ENCODE results near the gene IFT88. TPM values are rescaled to one million over a fixed set of nuclear protein-coding genes. Genes with fewer than 3 reads are reported as not detected.

Gene IFT88
- total and polyA plus RNA-seq, 9 of the 15 experiments (the other 6 are each of a cell fraction or from before 2014, with no cell fraction given) = 8.3 to 13.5 (median 10.0) TPM

DNA sequence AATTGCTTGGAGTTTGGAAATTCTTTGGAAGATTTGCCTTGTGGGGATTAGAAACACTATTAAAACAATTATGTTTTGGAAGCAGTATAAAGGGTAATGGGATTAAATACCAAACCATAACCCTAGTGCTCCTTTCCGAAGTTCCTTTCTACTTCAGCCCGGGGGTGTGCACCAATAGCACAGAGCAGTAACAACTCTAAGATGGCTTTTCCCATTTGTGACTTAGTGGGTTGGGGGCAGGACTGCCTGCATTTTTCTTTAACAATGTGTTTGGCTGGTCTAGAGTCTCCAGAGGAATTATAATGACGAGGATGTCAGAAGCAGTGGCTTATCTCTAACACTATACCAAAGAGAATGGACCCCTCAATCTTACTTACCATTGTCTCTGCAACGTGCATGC lies 124.7 kb downstream of the IFT88 start:
- no peak overlapping the region for H3K9ac ChIP-seq (ENCODE audit: insufficient read depth in 1 of 2, low read depth in 2 of 2, low read length in 2 of 2)
- ATAC-seq (no peak), DNase-seq (ENCODE audit: extremely low read depth in 1 of 4, low spot score in 3 of 4) (no peak), FAIRE-seq (no peak)
- no peaks in the 10 kb centered on the region for H4K20me1 ChIP-seq (replicated peaks; ENCODE audit: control insufficient read depth, insufficient read depth, low read length)
- H3K9me1 ChIP-seq (ENCODE audit: control insufficient read depth, insufficient read depth, low read length) = no peaks in the 10 kb centered on the region
- H3K36me3 ChIP-seq (ENCODE audit: control insufficient read depth, insufficient read depth, low read length) = no peaks in the 10 kb centered on the region
- WGBS (ENCODE audit: insufficient coverage, low coverage, missing lambda C conversion rate) = 26% methylated on average over 4 of the region's 4 CpGs
- no peak overlapping the region for H3K4me3 ChIP-seq
- intact Hi-C loops (cut with micrococcal nuclease) (no loop called here), in situ Hi-C loops (cut with MboI) (no loop called here)
- no peak overlapping the region for H3K4me2 ChIP-seq (ENCODE audit: insufficient read depth, low read length)
- TF ChIP-seq NR3C1 (CRISPR knock-in tag; IDR thresholded peaks at IDR 0.05) = no peak
- TF ChIP-seq, protein P1, sequence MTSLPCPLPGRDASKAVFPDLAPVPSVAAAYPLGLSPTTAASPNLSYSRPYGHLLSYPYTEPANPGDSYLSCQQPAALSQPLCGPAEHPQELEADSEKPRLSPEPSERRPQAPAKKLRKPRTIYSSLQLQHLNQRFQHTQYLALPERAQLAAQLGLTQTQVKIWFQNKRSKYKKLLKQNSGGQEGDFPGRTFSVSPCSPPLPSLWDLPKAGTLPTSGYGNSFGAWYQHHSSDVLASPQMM (CRISPR knock-in tag; IDR thresholded peaks at IDR 0.05) = no peak
- TF ChIP-seq SOX6 (IDR thresholded peaks at IDR 0.05) = no peak
- TF ChIP-seq ZNF561 (CRISPR knock-in tag; conservative IDR thresholded peaks at IDR 0.05) = no peak
- TF ChIP-seq, protein P2, sequence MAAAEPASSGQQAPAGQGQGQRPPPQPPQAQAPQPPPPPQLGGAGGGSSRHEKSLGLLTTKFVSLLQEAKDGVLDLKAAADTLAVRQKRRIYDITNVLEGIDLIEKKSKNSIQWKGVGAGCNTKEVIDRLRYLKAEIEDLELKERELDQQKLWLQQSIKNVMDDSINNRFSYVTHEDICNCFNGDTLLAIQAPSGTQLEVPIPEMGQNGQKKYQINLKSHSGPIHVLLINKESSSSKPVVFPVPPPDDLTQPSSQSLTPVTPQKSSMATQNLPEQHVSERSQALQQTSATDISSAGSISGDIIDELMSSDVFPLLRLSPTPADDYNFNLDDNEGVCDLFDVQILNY (CRISPR knock-in tag; IDR thresholded peaks at IDR 0.05) = no peak
- no peak for TF ChIP-seq ETV1 (tag; conservative IDR thresholded peaks at IDR 0.05; ENCODE audit: low read depth)
- TF ChIP-seq POLR2A (conservative IDR thresholded peaks at IDR 0.05) = no peak
- TF ChIP-seq HDAC1 (IDR thresholded peaks at IDR 0.05) = no peak
- TF ChIP-seq SUPT5H (IDR thresholded peaks at IDR 0.05) = no peak
- no peak for TF ChIP-seq EZH2 (IDR thresholded peaks at IDR 0.05; ENCODE audit: borderline replicate concordance, low read depth, low read length)
- TF ChIP-seq EP400 (IDR thresholded peaks at IDR 0.05) = no peak
- no peak for TF ChIP-seq FOXK2 (conservative IDR thresholded peaks at IDR 0.05 in 1 of 2, IDR thresholded peaks at IDR 0.05 in 1 of 2; ENCODE audit: low read depth in 2 of 2)
- TF ChIP-seq, protein P3, sequence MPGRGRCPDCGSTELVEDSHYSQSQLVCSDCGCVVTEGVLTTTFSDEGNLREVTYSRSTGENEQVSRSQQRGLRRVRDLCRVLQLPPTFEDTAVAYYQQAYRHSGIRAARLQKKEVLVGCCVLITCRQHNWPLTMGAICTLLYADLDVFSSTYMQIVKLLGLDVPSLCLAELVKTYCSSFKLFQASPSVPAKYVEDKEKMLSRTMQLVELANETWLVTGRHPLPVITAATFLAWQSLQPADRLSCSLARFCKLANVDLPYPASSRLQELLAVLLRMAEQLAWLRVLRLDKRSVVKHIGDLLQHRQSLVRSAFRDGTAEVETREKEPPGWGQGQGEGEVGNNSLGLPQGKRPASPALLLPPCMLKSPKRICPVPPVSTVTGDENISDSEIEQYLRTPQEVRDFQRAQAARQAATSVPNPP (IDR thresholded peaks at IDR 0.05; ENCODE audit: borderline replicate concordance, insufficient read depth, insufficient read length) = no peak
- no peak for TF ChIP-seq U2AF2 (optimal IDR thresholded peaks at IDR 0.05; ENCODE audit: low read depth, low read length)
- no peak for TF ChIP-seq NCOA6 (IDR thresholded peaks at IDR 0.05)
- TF ChIP-seq EWSR1 (IDR thresholded peaks at IDR 0.05; ENCODE audit: borderline replicate concordance, low read depth, partially characterized antibody) = no peak
- no peak for TF ChIP-seq SMARCB1 (IDR thresholded peaks at IDR 0.05; ENCODE audit: insufficient read length, low read depth)
- no peak for TF ChIP-seq NFE2 (IDR thresholded peaks at IDR 0.05; ENCODE audit: low read depth)
- TF ChIP-seq, protein P4, sequence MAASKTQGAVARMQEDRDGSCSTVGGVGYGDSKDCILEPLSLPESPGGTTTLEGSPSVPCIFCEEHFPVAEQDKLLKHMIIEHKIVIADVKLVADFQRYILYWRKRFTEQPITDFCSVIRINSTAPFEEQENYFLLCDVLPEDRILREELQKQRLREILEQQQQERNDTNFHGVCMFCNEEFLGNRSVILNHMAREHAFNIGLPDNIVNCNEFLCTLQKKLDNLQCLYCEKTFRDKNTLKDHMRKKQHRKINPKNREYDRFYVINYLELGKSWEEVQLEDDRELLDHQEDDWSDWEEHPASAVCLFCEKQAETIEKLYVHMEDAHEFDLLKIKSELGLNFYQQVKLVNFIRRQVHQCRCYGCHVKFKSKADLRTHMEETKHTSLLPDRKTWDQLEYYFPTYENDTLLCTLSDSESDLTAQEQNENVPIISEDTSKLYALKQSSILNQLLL (CRISPR knock-in tag; IDR thresholded peaks at IDR 0.05; ENCODE audit: borderline replicate concordance) = no peak
- no peak overlapping the region for H3K27ac ChIP-seq (ENCODE audit: extremely low read depth, low read depth, low read length)
- no TSS peak for BruUV-seq (replicated peaks)
- H3K4me1 ChIP-seq (replicated peaks in 1 of 2; ENCODE audit: control insufficient read depth in 2 of 2, insufficient read depth in 2 of 2, low read length in 2 of 2) = no peaks in the 10 kb centered on the region; a peak in 1 of 5 replicates
- ChIA-PET CTCF (ENCODE audit: low intra/inter-chr PET ratio) (no interaction called here), POLR2A (no interaction called here)
- H3K27me3 ChIP-seq (ENCODE audit: control insufficient read depth in 2 of 2, insufficient read depth in 2 of 2, low read length in 2 of 2) = no peaks in the 10 kb centered on the region
- no peaks in the 10 kb centered on the region for H3K79me2 ChIP-seq (ENCODE audit: control insufficient read depth, insufficient read depth, low read length)
- no peaks in the 10 kb centered on the region for H3K9me3 ChIP-seq (replicated peaks; ENCODE audit: control insufficient read depth, insufficient read depth, low read depth, low read length)
- no peak overlapping the region for H2AFZ ChIP-seq (ENCODE audit: low read depth, low read length)

All from K562 (cell line).